ENCODE data around the gene PALLD. TPM values are rescaled to one million over a fixed set of nuclear protein-coding genes. Genes with fewer than 3 reads are reported as not detected.

PALLD gene
- total and polyA plus RNA-seq, 2 of the 13 experiments (the other 11 are each of a cell fraction or from before 2014, with no cell fraction given): 0.50 to 1.5 TPM

DNA sequence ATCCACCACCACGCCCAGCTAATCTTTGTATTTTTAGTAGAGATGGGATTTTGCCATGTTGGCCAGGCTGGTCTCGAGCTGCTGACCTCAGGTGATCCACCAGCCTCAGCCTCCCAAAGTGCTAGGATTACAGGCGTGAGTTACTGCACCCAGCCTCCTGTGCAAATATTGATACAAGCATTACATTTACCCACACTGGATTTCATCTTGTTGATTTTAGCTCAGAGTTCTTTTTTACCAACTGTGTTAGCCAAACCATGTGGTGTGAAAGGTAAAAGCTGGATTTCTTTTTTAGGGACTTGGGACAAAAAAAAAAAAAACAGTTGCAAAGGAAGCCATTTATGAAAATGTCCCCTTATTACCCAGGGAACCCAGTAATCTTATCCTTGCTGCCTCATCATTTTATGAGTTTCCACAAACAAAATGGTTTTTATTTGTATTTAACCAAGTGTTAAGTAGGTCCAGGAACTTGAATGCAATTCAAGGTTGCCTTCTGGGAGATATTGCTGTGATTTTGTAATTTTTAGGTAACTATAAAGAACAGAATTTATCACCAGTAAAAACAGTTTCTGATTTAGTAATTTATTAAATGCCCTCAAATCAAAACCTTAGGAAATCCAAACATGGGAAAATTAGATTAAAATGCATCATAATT lies 202.5 kb downstream of the PALLD start (continued):
- TF ChIP-seq ARID5B (CRISPR knock-in tag; IDR thresholded peaks at IDR 0.05) (peak; percentile 84), CERS6 (CRISPR knock-in tag; IDR thresholded peaks at IDR 0.05) (no peak), RARA (CRISPR knock-in tag; IDR thresholded peaks at IDR 0.05) (peak; percentile 47), POLR2G (IDR thresholded peaks at IDR 0.05; ENCODE audit: low read depth, low read length) (no peak), PAWR (CRISPR knock-in tag; IDR thresholded peaks at IDR 0.05; ENCODE audit: borderline replicate concordance) (no peak), FOXA3 (CRISPR knock-in tag; IDR thresholded peaks at IDR 0.05) (peak; percentile 94), TP53 (CRISPR knock-in tag; conservative IDR thresholded peaks at IDR 0.05) (no peak), MEF2D (CRISPR knock-in tag; IDR thresholded peaks at IDR 0.05) (no peak), SAFB2 (CRISPR knock-in tag; IDR thresholded peaks at IDR 0.05; ENCODE audit: borderline replicate concordance, low read depth) (no peak), ZNF670 (CRISPR knock-in tag; IDR thresholded peaks at IDR 0.05; ENCODE audit: borderline replicate concordance) (peak; percentile 65; the same call in 1 of the 2 replicates), ZNF781 (CRISPR knock-in tag; IDR thresholded peaks at IDR 0.05; ENCODE audit: borderline replicate concordance, not compliant biosample characterization) (no peak), ZNF329 (CRISPR knock-in tag; IDR thresholded peaks at IDR 0.05; ENCODE audit: low read depth) (no peak), ARID2 (CRISPR knock-in tag; IDR thresholded peaks at IDR 0.05; ENCODE audit: borderline replicate concordance) (no peak), ZSCAN9 (CRISPR knock-in tag; IDR thresholded peaks at IDR 0.05; ENCODE audit: borderline replicate concordance) (no peak), ZNF354B (CRISPR knock-in tag; IDR thresholded peaks at IDR 0.05) (no peak), NCOA2 (CRISPR knock-in tag; IDR thresholded peaks at IDR 0.05) (peak; percentile 43; the same call in 1 of the 2 replicates), HDAC6 (IDR thresholded peaks at IDR 0.05; ENCODE audit: low read depth, low read length) (no peak), XRCC5 (optimal IDR thresholded peaks at IDR 0.05; ENCODE audit: low read length) (no peak), SIX4 (CRISPR knock-in tag; IDR thresholded peaks at IDR 0.05) (no peak), SNRNP70 (IDR thresholded peaks at IDR 0.05; ENCODE audit: low read depth, low read length) (no peak), SMARCC2 (IDR thresholded peaks at IDR 0.05) (no peak)
- TF ChIP-seq, protein P1, sequence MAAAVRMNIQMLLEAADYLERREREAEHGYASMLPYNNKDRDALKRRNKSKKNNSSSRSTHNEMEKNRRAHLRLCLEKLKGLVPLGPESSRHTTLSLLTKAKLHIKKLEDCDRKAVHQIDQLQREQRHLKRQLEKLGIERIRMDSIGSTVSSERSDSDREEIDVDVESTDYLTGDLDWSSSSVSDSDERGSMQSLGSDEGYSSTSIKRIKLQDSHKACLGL (CRISPR knock-in tag; IDR thresholded peaks at IDR 0.05): no peak
- TF ChIP-seq, protein P2, sequence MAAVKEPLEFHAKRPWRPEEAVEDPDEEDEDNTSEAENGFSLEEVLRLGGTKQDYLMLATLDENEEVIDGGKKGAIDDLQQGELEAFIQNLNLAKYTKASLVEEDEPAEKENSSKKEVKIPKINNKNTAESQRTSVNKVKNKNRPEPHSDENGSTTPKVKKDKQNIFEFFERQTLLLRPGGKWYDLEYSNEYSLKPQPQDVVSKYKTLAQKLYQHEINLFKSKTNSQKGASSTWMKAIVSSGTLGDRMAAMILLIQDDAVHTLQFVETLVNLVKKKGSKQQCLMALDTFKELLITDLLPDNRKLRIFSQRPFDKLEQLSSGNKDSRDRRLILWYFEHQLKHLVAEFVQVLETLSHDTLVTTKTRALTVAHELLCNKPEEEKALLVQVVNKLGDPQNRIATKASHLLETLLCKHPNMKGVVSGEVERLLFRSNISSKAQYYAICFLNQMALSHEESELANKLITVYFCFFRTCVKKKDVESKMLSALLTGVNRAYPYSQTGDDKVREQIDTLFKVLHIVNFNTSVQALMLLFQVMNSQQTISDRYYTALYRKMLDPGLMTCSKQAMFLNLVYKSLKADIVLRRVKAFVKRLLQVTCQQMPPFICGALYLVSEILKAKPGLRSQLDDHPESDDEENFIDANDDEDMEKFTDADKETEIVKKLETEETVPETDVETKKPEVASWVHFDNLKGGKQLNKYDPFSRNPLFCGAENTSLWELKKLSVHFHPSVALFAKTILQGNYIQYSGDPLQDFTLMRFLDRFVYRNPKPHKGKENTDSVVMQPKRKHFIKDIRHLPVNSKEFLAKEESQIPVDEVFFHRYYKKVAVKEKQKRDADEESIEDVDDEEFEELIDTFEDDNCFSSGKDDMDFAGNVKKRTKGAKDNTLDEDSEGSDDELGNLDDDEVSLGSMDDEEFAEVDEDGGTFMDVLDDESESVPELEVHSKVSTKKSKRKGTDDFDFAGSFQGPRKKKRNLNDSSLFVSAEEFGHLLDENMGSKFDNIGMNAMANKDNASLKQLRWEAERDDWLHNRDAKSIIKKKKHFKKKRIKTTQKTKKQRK (IDR thresholded peaks at IDR 0.05; ENCODE audit: low read length): no peak
